Loucy (cell line): ENCODE results near the gene ARSG.

Source experiments
- EZH2phosphoT487 ChIP-seq: fragments of 200-600 bp; IDR thresholded peaks from 2 replicates; pipeline ENCODE4 v1.6.1; 2018; ENCODE audit warnings: antibody characterized with exemption, mild to moderate bottlenecking, moderate library complexity, borderline replicate concordance
- TF ChIP-seq, protein P1 (sequence below): fragments of 200-600 bp; sonication (generic); conservative IDR thresholded peaks from 2 replicates; pipeline ENCODE4 v1.5.1; 2014; ENCODE audit warnings: mild to moderate bottlenecking, antibody characterized with exemption, low read length

DNA sequence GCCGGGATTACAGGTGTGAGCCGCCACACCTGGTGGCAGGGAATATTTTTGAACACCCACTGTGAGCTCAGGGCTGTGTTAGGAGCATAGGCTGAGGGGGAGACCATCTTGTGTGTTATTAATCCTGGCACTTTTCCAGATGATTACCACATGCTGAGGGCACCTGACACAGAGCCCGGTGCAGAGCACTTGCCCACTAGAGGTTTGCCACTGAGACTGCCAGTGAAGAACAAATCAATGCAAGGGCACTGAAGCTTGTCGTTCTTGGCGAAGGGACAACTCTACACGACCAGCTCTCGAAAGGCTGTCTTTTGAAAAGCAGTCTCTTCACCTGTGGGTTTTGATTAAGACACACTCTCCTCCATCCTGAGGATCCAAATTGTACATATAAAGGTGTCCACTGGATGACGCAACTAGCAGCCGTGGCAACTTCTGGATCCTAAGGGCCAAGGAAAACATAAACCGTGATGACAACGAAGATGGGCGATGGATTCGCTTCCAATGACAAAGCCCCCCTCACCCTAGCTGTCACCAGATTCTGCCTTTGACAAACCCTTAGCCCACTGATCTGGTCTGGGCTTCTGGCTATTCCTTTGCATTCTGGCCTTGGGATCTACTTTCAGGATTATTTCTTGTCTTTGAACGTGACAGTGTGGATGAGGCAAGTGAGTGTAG is 137.3 kb downstream of the ARSG start:
- TF ChIP-seq, protein P1, sequence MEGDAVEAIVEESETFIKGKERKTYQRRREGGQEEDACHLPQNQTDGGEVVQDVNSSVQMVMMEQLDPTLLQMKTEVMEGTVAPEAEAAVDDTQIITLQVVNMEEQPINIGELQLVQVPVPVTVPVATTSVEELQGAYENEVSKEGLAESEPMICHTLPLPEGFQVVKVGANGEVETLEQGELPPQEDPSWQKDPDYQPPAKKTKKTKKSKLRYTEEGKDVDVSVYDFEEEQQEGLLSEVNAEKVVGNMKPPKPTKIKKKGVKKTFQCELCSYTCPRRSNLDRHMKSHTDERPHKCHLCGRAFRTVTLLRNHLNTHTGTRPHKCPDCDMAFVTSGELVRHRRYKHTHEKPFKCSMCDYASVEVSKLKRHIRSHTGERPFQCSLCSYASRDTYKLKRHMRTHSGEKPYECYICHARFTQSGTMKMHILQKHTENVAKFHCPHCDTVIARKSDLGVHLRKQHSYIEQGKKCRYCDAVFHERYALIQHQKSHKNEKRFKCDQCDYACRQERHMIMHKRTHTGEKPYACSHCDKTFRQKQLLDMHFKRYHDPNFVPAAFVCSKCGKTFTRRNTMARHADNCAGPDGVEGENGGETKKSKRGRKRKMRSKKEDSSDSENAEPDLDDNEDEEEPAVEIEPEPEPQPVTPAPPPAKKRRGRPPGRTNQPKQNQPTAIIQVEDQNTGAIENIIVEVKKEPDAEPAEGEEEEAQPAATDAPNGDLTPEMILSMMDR, result no peak
- no peak for TF ChIP-seq EZH2phosphoT487
